HepG2 (cell line): ENCODE results near the gene RABL2B. TPM values are rescaled to one million over a fixed set of nuclear protein-coding genes. Genes with fewer than 3 reads are reported as not detected.
"Not testable (repeated sequence)": the region's sequence is repeated elsewhere in the genome, so short reads cannot be mapped to it uniquely, and the experiment has no call there.

Experiments
- ATAC-seq: fragments of 200-7000 bp; cut with Tn5 transposase; 3 replicates; pipeline ENCODE4 v1.9.1; 2020; ENCODE audit warnings: mild to moderate bottlenecking, moderate library complexity
- BruUV-seq: library from RNA; stranded (reverse); fragments of 400-500 nt; replicated peaks from 2 replicates; lab custom pipeline; 2021; lab: Mats Ljungman, UMichigan
- CTCF ChIA-PET: fragments of 300-600 bp; formaldehyde crosslinking; extraction: SDS; loops from one replicate; lab custom pipeline; 2021; ENCODE audit warnings: low total read pairs, inconsistent platforms, low intra/inter-chr PET ratio; lab: Yijun Ruan, JAX
- POLR2A ChIA-PET: fragments of 350-600 bp; sonication (Branson Sonifier 250); formaldehyde crosslinking; loops from one replicate; lab custom pipeline; 2020; ENCODE audit warnings: antibody characterized with exemption, inconsistent platforms; lab: Yijun Ruan, JAX
- DNase-seq: peaks from one replicate; pipeline ENCODE4 v3.0.0-alpha.2; 2015; ENCODE audit warnings: low spot score
- FAIRE-seq: peaks from 3 replicates; lab custom pipeline; 2011; peaks lifted over from hg19 to GRCh38; lab: Jason Lieb, UNC
- H2AFZ ChIP-seq: one replicate; pipeline ENCODE4 v1.6.1; 2011; ENCODE audit warnings: low read length, inconsistent platforms
- H3K27ac ChIP-seq: fragments of 300-600 bp; 3 replicates; pipeline ENCODE4 v1.8.0; 2011; ENCODE audit warnings: mixed run types, mild to moderate bottlenecking, mixed read lengths, low read length, inconsistent platforms; ENCODE audit not compliant: insufficient read depth; ENCODE audit errors: extremely low read length
- H3K27me3 ChIP-seq, 2 experiments: fragments of 200-600 bp in 1 of 2; 2 replicates in 1 of 2; 3 replicates in 1 of 2; pipeline versions ENCODE4 v1.6.0 to v1.8.0; 2011; ENCODE audit warnings: low read length in 2 of 2, mild to moderate bottlenecking in 2 of 2, moderate library complexity in 2 of 2, inconsistent platforms in 1 of 2; ENCODE audit not compliant: insufficient read depth in 2 of 2, control insufficient read depth in 1 of 2
- H3K36me3 ChIP-seq, 2 experiments: fragments of 200-600 bp in 1 of 2; replicated peaks in 1 of 2; 2 replicates in 1 of 2; 3 replicates in 1 of 2; pipeline versions ENCODE4 v1.5.1 to v1.8.0; 2011; ENCODE audit warnings: low read length in 2 of 2, inconsistent platforms in 1 of 2; ENCODE audit not compliant: insufficient read depth in 2 of 2, control insufficient read depth in 1 of 2
- H3K4me1 ChIP-seq: 2 replicates; pipeline ENCODE4 v1.5.1; 2012; ENCODE audit warnings: low read length, inconsistent platforms; ENCODE audit not compliant: insufficient read depth
- H3K4me2 ChIP-seq: 2 replicates; pipeline ENCODE4 v1.6.0; 2011; ENCODE audit warnings: low read depth, low read length, inconsistent platforms
- H3K4me3 ChIP-seq, 3 experiments: fragments of 200-600 bp in 1 of 3; sonication (generic), shearing (Covaris generic) in 1 of 3; replicated peaks in 1 of 3; 2 replicates each; pipeline ENCODE4 v1.5.1; 2011 to 2016; ENCODE audit warnings: low read length in 3 of 3, inconsistent platforms in 2 of 3, low read depth in 2 of 3, mild to moderate bottlenecking in 2 of 3, control low read depth in 1 of 3, mixed read lengths in 1 of 3; ENCODE audit not compliant: insufficient read depth in 1 of 3
- H3K79me2 ChIP-seq: one replicate; pipeline ENCODE4 v1.6.1; 2011; ENCODE audit warnings: low read length, inconsistent platforms; ENCODE audit not compliant: insufficient read depth
- H3K9ac ChIP-seq: 2 replicates; pipeline ENCODE4 v1.6.0; 2011; ENCODE audit warnings: mild to moderate bottlenecking, low read depth, low read length, inconsistent platforms; ENCODE audit not compliant: insufficient read depth
- H3K9me3 ChIP-seq: 2 replicates; pipeline ENCODE4 v1.5.1; 2012; ENCODE audit warnings: mild to moderate bottlenecking, low read length
- H4K20me1 ChIP-seq: 2 replicates; pipeline ENCODE4 v1.6.0; 2011; ENCODE audit warnings: inconsistent platforms, mild to moderate bottlenecking, low read length, moderate library complexity; ENCODE audit not compliant: insufficient read depth
- FOXP4 ChIP-seq: sonication (generic); formaldehyde crosslinking; IDR thresholded peaks from 2 replicates; pipeline ENCODE4 v1.4.0; 2020; ENCODE audit warnings: missing genetic modification reagents
- PHF21A ChIP-seq: sonication (generic); formaldehyde crosslinking; IDR thresholded peaks from 2 replicates; pipeline ENCODE4 v1.5.0; 2020; ENCODE audit warnings: mild to moderate bottlenecking, missing genetic modification reagents
- WGBS: methylation state at CpG from one replicate; pipeline ENCODE4 v1.1.6; 2017; ENCODE audit warnings: low lambda C conversion rate; 5-methylcytosine and 5-hydroxymethylcytosine counted together
- in situ Hi-C: cut with HindIII; loops from 2 replicates; pipeline ENCODE4 v1.10.0; 2017; ENCODE audit warnings: low pct_unique_long_range_greater_than_20kb; ENCODE audit not compliant: extremely low pct_ligation_motif_present
- intact Hi-C: fragments of 100-400 bp; cut with micrococcal nuclease; formaldehyde crosslinking; loops from one replicate; pipeline ENCODE4 v1.10.0; 2022; ENCODE audit not compliant: unreplicated experiment
- polyA plus RNA-seq, 8 experiments: library from polyadenylated mRNA; depleted of rRNA in 3 of 8; stranded (reverse) in 7 of 8; unstranded in 1 of 8; fragments of >200 nt; fragmentation: Illumina TruSeq in 4 of 8; extraction: Trizol in 4 of 8; gene quantifications; 2 replicates each; pipeline versions ENCODE4 v1.2.1 to v1.2.3, GENCODE V29; 2011 to 2016; ENCODE audit warnings: low read depth in 4 of 8, missing spikeins in 1 of 8, mixed read lengths in 1 of 8; ENCODE audit not compliant: insufficient read depth in 1 of 8
- total RNA-seq, 5 experiments: library from RNA; depleted of rRNA; stranded (reverse); fragments of >200 nt; fragmentation: Illumina TruSeq; extraction: Trizol; gene quantifications; 2 replicates each; pipeline ENCODE4 v1.2.3, GENCODE V29; 2016; ENCODE audit warnings: low read depth in 1 of 5

The RABL2B gene
- total and polyA plus RNA-seq, 2 of the 13 experiments (the other 11 are each of a cell fraction or from before 2014, with no cell fraction given), result 8.0 to 27.9 TPM

- H2AFZ ChIP-seq, H3K9ac ChIP-seq, H3K79me2 ChIP-seq, H3K36me3 ChIP-seq, DNase-seq, in situ Hi-C loops, ATAC-seq, H3K9me3 ChIP-seq, CTCF ChIA-PET, H4K20me1 ChIP-seq: not testable (repeated sequence)
- WGBS, result 0% methylated on average over 1 of the region's 9 CpGs
- TSS peak; percentile 69 for BruUV-seq
- H3K4me2 ChIP-seq, result peak overlapping the region; percentile 18; the same call in 1 of the 2 replicates
- POLR2A ChIA-PET, result interaction anchor here (0.9 to 1.2 kb wide), 3 partner anchors 56 to 231 kb away, joined by 3 to 7 read pairs (median 4); partner anchors contain the start of genes ARSA and SCO2
- TF ChIP-seq PHF21A (CRISPR knock-in tag) (0 out of 2 replicates have a peak, but pooled peaks have one; percentile 3), FOXP4 (CRISPR knock-in tag) (0 out of 2 replicates have a peak, but pooled peaks have one; percentile 2)
- TF ChIP-seq, all 625 proteins: peak for 2; not testable (repeated sequence) for 623
- H3K4me1 ChIP-seq, H3K27ac ChIP-seq, FAIRE-seq, intact Hi-C loops, H3K27me3 ChIP-seq: not testable (repeated sequence)
- peak overlapping the region in 1 of 3 experiments; percentile 16; a peak in 1 of 6 replicates for H3K4me3 ChIP-seq
Observed at GRCh38 chr22:50756406-50756805, 27.0 kb downstream of the RABL2B start.

GRCh38 chr22:50755251-50755650, 28.2 kb downstream of the RABL2B start:
- H3K4me1 ChIP-seq, H4K20me1 ChIP-seq, H3K79me2 ChIP-seq, H3K9me3 ChIP-seq, POLR2A ChIA-PET, in situ Hi-C loops, H2AFZ ChIP-seq, FAIRE-seq, H3K27ac ChIP-seq, H3K9ac ChIP-seq, intact Hi-C loops, ATAC-seq, H3K4me3 ChIP-seq, DNase-seq, H3K27me3 ChIP-seq, H3K4me2 ChIP-seq, BruUV-seq, H3K36me3 ChIP-seq, CTCF ChIA-PET: not testable (repeated sequence)
- 89% methylated on average over 20 of the region's 20 CpGs for WGBS

- FAIRE-seq, result peak; percentile 60
- H2AFZ ChIP-seq, CTCF ChIA-PET, H3K4me2 ChIP-seq, H3K9ac ChIP-seq, H3K79me2 ChIP-seq, H3K36me3 ChIP-seq, H3K27ac ChIP-seq, in situ Hi-C loops, H3K27me3 ChIP-seq, POLR2A ChIA-PET, ATAC-seq, DNase-seq, H3K4me1 ChIP-seq, intact Hi-C loops, H3K4me3 ChIP-seq, H4K20me1 ChIP-seq, BruUV-seq, H3K9me3 ChIP-seq: not testable (repeated sequence)
- WGBS, result 22% methylated on average over 8 of the region's 9 CpGs
Observed at GRCh38 chr22:50749302-50750074, 33.9 kb downstream of the RABL2B start.
